ENCODE measurements around the gene ORMDL1. TPM values are rescaled to one million over a fixed set of nuclear protein-coding genes. Genes with fewer than 3 reads are reported as not detected.

ORMDL1 gene
- total RNA-seq, result 10 to 100 TPM; 40.4 to 46.6 TPM
- long read RNA-seq, transcript ORMDL1-202 (5 exons, 1,137 nt), result major isoform, 22 of 71 reads
- long read RNA-seq, transcript ORMDL1-201 (3 exons, 2,692 nt), result minor isoform, 17 of 71 reads
- long read RNA-seq, transcript ORMDL1-203 (4 exons, 2,009 nt), result minor isoform, 17 of 71 reads
- long read RNA-seq, partial matches to known transcripts, result 6 of 71 reads
- long read RNA-seq, other reads (novel, unspliced or antisense), result 9 of 71 reads

GRCh38 chr2:189783927-189784867 lies at the start of gene ORMDL1, which contains the start of gene PMS1:
TSS of gene ORMDL1 (minus strand) at chr2:189784339. CDS start at chr2:189782595, 1,744 bp downstream.
TSS of gene PMS1 (plus strand) at chr2:189784450. CDS start at chr2:189791810, 7,360 bp downstream.
- ATAC-seq (peak; percentile 96), DNase-seq (peak; percentile 94 to 95)
- intact Hi-C loops (cut with DNase I, micrococcal nuclease), result loop anchor here in 1 of 2 donors (5.0 kb wide), 1 partner anchor 112 kb away; the partner anchor contains the start of gene ANKAR

- ATAC-seq (no peak), DNase-seq (no peak)
- intact Hi-C loops (cut with DNase I, micrococcal nuclease), result no loop called here
These were observed 46.4 kb upstream of the ORMDL1 start for GRCh38 chr2:189830510-189830909.

GRCh38 chr2:189829102-189829833 lies 45.1 kb upstream of the ORMDL1 start:
- no peak for DNase-seq
- intact Hi-C loops (cut with DNase I, micrococcal nuclease), result no loop called here
- no peak for ATAC-seq

GRCh38 chr2:189826039-189826438 lies 41.9 kb upstream of the ORMDL1 start:
- DNase-seq (no peak), ATAC-seq (no peak)
- intact Hi-C loops (cut with DNase I, micrococcal nuclease), result no loop called here

GRCh38 chr2:189824694-189825396 lies 40.7 kb upstream of the ORMDL1 start:
- no peak for ATAC-seq
- no peak for DNase-seq
- intact Hi-C loops (cut with DNase I, micrococcal nuclease), result no loop called here

GRCh38 chr2:189821953-189822748 lies 38.0 kb upstream of the ORMDL1 start:
- intact Hi-C loops (cut with DNase I, micrococcal nuclease), result no loop called here

GRCh38 chr2:189819297-189819704 lies 35.2 kb upstream of the ORMDL1 start:
- ATAC-seq (no peak), DNase-seq (no peak)
- intact Hi-C loops (cut with DNase I, micrococcal nuclease), result no loop called here

More at GRCh38 chr2:189821953-189822748, 38.0 kb upstream of the ORMDL1 start:
- DNase-seq (no peak), ATAC-seq (no peak)

GRCh38 chr2:189818249-189819038 lies 34.3 kb upstream of the ORMDL1 start:
- no peak for DNase-seq
- intact Hi-C loops (cut with DNase I, micrococcal nuclease), result no loop called here
- no peak for ATAC-seq

- DNase-seq (no peak), ATAC-seq (no peak)
- intact Hi-C loops (cut with DNase I, micrococcal nuclease), result no loop called here
These were observed 19.3 kb upstream of the ORMDL1 start for GRCh38 chr2:189803431-189803830.

GRCh38 chr2:189802396-189802912 lies 18.3 kb upstream of the ORMDL1 start:
- DNase-seq (no peak), ATAC-seq (no peak)
- intact Hi-C loops (cut with DNase I, micrococcal nuclease), result no loop called here

- ATAC-seq, result no peak
- DNase-seq, result no peak
- intact Hi-C loops (cut with DNase I, micrococcal nuclease), result no loop called here
These were observed 15.4 kb upstream of the ORMDL1 start for GRCh38 chr2:189799531-189799930.

GRCh38 chr2:189799030-189799331 lies 14.8 kb upstream of the ORMDL1 start:
- ATAC-seq (no peak), DNase-seq (no peak)
- intact Hi-C loops (cut with DNase I, micrococcal nuclease), result no loop called here

GRCh38 chr2:189798312-189799029 lies 14.3 kb upstream of the ORMDL1 start:
- intact Hi-C loops (cut with DNase I, micrococcal nuclease), result no loop called here
- ATAC-seq (peak; percentile 38), DNase-seq (no peak)

- ATAC-seq, result no peak
- intact Hi-C loops (cut with DNase I, micrococcal nuclease), result no loop called here
- DNase-seq, result no peak
These were observed 13.8 kb upstream of the ORMDL1 start for GRCh38 chr2:189797902-189798301.

- ATAC-seq, result no peak
- intact Hi-C loops (cut with DNase I, micrococcal nuclease), result no loop called here
- DNase-seq, result no peak
These were observed 10.2 kb upstream of the ORMDL1 start for GRCh38 chr2:189794310-189794709.

- intact Hi-C loops (cut with DNase I, micrococcal nuclease), result no loop called here
- no peak for DNase-seq
- ATAC-seq, result no peak
These were observed 7.4 kb upstream of the ORMDL1 start for GRCh38 chr2:189791338-189792042.

Measured in left colon (tissue), 2 donors.